ENCODE results near the gene SERPINB3. TPM values are rescaled to one million over a fixed set of nuclear protein-coding genes. Genes with fewer than 3 reads are reported as not detected.

The SERPINB3 gene
- total and polyA plus RNA-seq, 2 of the 8 experiments (the other 6 are each of a cell fraction or from before 2014, with no cell fraction given) = 0.17 to 0.18 TPM

DNA sequence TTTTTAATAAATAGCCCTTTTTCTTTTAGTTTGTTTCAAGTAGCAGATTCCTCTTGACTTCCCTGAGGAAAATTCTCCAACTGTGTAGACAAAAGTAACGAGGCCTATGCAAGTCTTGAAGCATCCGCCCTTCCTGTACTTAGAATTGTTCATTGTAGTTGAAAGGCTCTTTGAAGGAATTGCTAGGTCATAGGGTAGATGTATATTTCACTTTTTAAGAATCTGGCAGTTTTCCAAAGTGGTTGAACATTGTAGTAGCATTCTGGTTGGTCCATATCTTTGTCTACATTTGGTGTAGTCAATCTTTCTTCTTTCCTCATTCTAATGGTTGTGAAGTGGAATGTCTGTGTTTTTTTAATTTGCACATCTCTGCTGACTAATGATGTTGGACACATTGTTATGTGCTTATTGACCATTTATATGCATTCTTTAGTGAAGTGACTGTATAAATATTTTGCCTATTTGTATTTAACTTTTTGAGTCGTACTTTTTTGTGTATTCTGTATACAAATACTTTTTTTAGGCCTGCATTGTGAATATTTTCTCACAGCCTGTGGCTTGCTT, 35.5 kb upstream of the SERPINB3 start:
- H4K5ac ChIP-seq (ENCODE audit: insufficient read length, low read depth, low read length) = no peak overlapping the region
- H2BK15ac ChIP-seq (ENCODE audit: low read length) = no peak overlapping the region
- 81% methylated on average over 3 of the region's 3 CpGs; no CpG with 5 or more reads in 1 of the 2 experiments for WGBS, 2 experiments (ENCODE audit: extremely low coverage in 1 of 2, insufficient coverage in 1 of 2, insufficient read length in 1 of 2, insufficient replicate concordance in 2 of 2, low coverage in 1 of 2, low lambda C conversion rate in 2 of 2, missing lambda C conversion rate in 1 of 2)
- H2AFZ ChIP-seq (ENCODE audit: low read length) = no peak overlapping the region
- no peak overlapping the region for H2BK120ac ChIP-seq (replicated peaks; ENCODE audit: low read depth, low read length)
- CTCF ChIA-PET (ENCODE audit: partially characterized antibody) = no interaction called here
- H3K79me1 ChIP-seq (ENCODE audit: low read depth, low read length) = no peaks in the 10 kb centered on the region
- no peak overlapping the region for H3K9ac ChIP-seq (replicated peaks in 1 of 4; ENCODE audit: extremely low read depth in 1 of 4, low read depth in 3 of 4, low read length in 3 of 4)
- H3K23ac ChIP-seq (ENCODE audit: insufficient read length) = no peak overlapping the region
- H3K36me3 ChIP-seq (ENCODE audit: control insufficient read depth in 2 of 4, insufficient read depth in 4 of 4, low read length in 3 of 4) = no peaks in the 10 kb centered on the region
- H3K23me2 ChIP-seq (ENCODE audit: low read depth, low read length) = no peaks in the 10 kb centered on the region
- POLR2A ChIA-PET (ENCODE audit: partially characterized antibody) = no interaction called here
- TF ChIP-seq TBP (IDR thresholded peaks at IDR 0.05; ENCODE audit: low read depth, low read length) (no peak), RBBP5 (IDR thresholded peaks at IDR 0.05; ENCODE audit: borderline replicate concordance, low read depth, low read length) (no peak), TEAD4 (IDR thresholded peaks at IDR 0.05; ENCODE audit: low read depth, low read length) (no peak), YY1 (IDR thresholded peaks at IDR 0.05; ENCODE audit: low read depth, low read length) (no peak), ATF3 (IDR thresholded peaks at IDR 0.05; ENCODE audit: insufficient read depth, low read depth, low read length) (no peak)
- no peak overlapping the region for H3K18ac ChIP-seq (ENCODE audit: extremely low read depth, low read length)
- no peak overlapping the region for H3K4me2 ChIP-seq (ENCODE audit: insufficient read depth in 1 of 2, low read depth in 2 of 2, low read length in 2 of 2)
- H4K91ac ChIP-seq (replicated peaks; ENCODE audit: insufficient read length, low read length) = no peak overlapping the region
- no peak for FAIRE-seq
- DNase-seq (ENCODE audit: low read depth in 1 of 2, low spot score in 2 of 2) = no peak
- H3K79me2 ChIP-seq (ENCODE audit: control insufficient read depth in 1 of 2, insufficient read depth in 2 of 2, low read length in 2 of 2) = no peaks in the 10 kb centered on the region
- no peak overlapping the region for H2BK5ac ChIP-seq (ENCODE audit: low read depth, low read length)
- H3K14ac ChIP-seq (ENCODE audit: insufficient read length) = no peak overlapping the region
- H3K27me3 ChIP-seq (replicated peaks in 1 of 4; ENCODE audit: control insufficient read depth in 3 of 4, extremely low read depth in 1 of 4, insufficient read depth in 3 of 4, low read length in 3 of 4) = no peaks in the 10 kb centered on the region
- H4K20me1 ChIP-seq (replicated peaks in 1 of 2; ENCODE audit: control insufficient read depth in 1 of 2, insufficient read depth in 2 of 2, low read length in 2 of 2) = no peaks in the 10 kb centered on the region
- no peak overlapping the region for H3K27ac ChIP-seq (ENCODE audit: low read depth, low read length)
- no peak overlapping the region for H2BK20ac ChIP-seq (ENCODE audit: low read length)
- no peak overlapping the region for H4K8ac ChIP-seq (ENCODE audit: extremely low read depth, insufficient read depth, low read length)
- no peak overlapping the region for H3K56ac ChIP-seq (replicated peaks; ENCODE audit: insufficient read length, low read depth, low read length)
- H2AK5ac ChIP-seq (ENCODE audit: low read depth, low read length) = no peak overlapping the region
- H3K9me3 ChIP-seq (ENCODE audit: insufficient read depth in 2 of 2, low read depth in 1 of 2, low read length in 1 of 2) = no peaks in the 10 kb centered on the region; a peak in 1 of 4 replicates
- no peaks in the 10 kb centered on the region for H3K4me1 ChIP-seq (replicated peaks in 1 of 4; ENCODE audit: control insufficient read depth in 3 of 4, insufficient read depth in 4 of 4, low read length in 3 of 4)
- no peak overlapping the region for H3K4me3 ChIP-seq (ENCODE audit: extremely low read depth in 1 of 4, insufficient read depth in 2 of 4, low read depth in 3 of 4, low read length in 4 of 4)
- H2BK12ac ChIP-seq (ENCODE audit: low read depth, low read length) = no peak overlapping the region
- H3K4ac ChIP-seq (replicated peaks; ENCODE audit: insufficient read length, low read depth, low read length) = no peak overlapping the region
